ENCODE data around the gene PCBP3. TPM values are rescaled to one million over a fixed set of nuclear protein-coding genes. Genes with fewer than 3 reads are reported as not detected.

Gene PCBP3
- total RNA-seq, 1 donor from 2014 or later, result 72.7 TPM

DNA sequence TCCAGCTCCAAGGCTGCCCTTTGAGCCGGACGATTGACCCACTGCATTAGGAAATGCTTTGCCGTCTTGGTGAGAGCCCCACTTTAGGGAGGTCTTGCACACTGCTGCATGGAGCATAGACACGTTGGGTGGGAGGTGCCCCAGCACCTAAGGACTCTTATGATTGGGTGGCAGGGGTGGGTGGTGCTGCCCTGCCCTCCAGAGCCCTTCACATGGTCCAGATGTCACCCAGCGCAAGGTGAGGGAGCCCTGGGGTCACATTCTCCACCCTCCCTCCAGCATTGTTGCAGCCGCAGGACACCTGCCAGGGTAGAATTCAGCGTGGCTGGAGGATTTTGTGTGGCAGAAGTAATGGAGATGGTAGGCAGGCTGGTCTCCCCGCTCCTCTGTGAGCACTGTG, 200.7 kb downstream of the PCBP3 start:
- Mint-ChIP-seq H3K9me3 (ENCODE audit: unreplicated experiment) (peaks cover 3% of the 10 kb centered on the region), H3K27ac (ENCODE audit: unreplicated experiment) (no peak overlapping the region), H3K4me3 (ENCODE audit: unreplicated experiment) (no peak overlapping the region), H3K4me1 (ENCODE audit: low read depth, unreplicated experiment) (peaks cover 23% of the 10 kb centered on the region), H3K27me3 (ENCODE audit: unreplicated experiment) (peaks cover 5% of the 10 kb centered on the region), H3K36me3 (ENCODE audit: unreplicated experiment) (peaks cover 12% of the 10 kb centered on the region)
- no peak for TF ChIP-seq CTCF (IDR thresholded peaks at IDR 0.05; ENCODE audit: partially characterized antibody, unreplicated experiment)
- DNase-seq, result peak; percentile 4

GRCh38 chr21:45845063-45845769, 201.7 kb downstream of the PCBP3 start:
- H3K36me3 Mint-ChIP-seq (ENCODE audit: unreplicated experiment), result peaks cover 12% of the 10 kb centered on the region
- H3K27me3 Mint-ChIP-seq (ENCODE audit: unreplicated experiment), result peaks cover 5% of the 10 kb centered on the region
- H3K4me3 Mint-ChIP-seq (ENCODE audit: unreplicated experiment), result no peak overlapping the region
- H3K4me1 Mint-ChIP-seq (ENCODE audit: low read depth, unreplicated experiment), result peaks cover 23% of the 10 kb centered on the region
- no peak for TF ChIP-seq CTCF (IDR thresholded peaks at IDR 0.05; ENCODE audit: partially characterized antibody, unreplicated experiment)
- DNase-seq, result peak; percentile 2
- H3K9me3 Mint-ChIP-seq (ENCODE audit: unreplicated experiment), result peaks cover 2% of the 10 kb centered on the region
- no peak overlapping the region for H3K27ac Mint-ChIP-seq (ENCODE audit: unreplicated experiment)

DNA sequence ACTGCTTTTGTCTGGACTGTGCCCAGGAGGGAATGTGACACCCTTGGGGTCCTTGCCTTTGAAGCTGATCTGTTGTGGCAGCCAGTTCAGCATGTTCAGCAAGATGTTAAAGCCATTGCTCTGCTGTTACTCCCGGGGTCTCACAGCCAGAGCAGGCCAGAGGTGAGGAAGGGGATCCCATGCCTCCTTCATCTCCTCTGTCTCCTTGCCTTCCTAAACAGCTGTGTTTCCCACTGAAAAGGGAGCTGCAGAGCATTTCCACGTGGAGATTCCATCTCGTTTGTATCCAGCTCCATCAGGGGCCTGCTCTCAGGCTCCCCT, 202.2 kb downstream of the PCBP3 start:
- Mint-ChIP-seq H3K36me3 (ENCODE audit: unreplicated experiment) (peaks cover 12% of the 10 kb centered on the region), H3K27ac (ENCODE audit: unreplicated experiment) (no peak overlapping the region), H3K9me3 (ENCODE audit: unreplicated experiment) (peaks cover 2% of the 10 kb centered on the region), H3K4me1 (ENCODE audit: low read depth, unreplicated experiment) (peaks cover 23% of the 10 kb centered on the region), H3K27me3 (ENCODE audit: unreplicated experiment) (peaks cover 7% of the 10 kb centered on the region), H3K4me3 (ENCODE audit: unreplicated experiment) (no peak overlapping the region)
- no peak for DNase-seq
- no peak for TF ChIP-seq CTCF (IDR thresholded peaks at IDR 0.05; ENCODE audit: partially characterized antibody, unreplicated experiment)

DNA sequence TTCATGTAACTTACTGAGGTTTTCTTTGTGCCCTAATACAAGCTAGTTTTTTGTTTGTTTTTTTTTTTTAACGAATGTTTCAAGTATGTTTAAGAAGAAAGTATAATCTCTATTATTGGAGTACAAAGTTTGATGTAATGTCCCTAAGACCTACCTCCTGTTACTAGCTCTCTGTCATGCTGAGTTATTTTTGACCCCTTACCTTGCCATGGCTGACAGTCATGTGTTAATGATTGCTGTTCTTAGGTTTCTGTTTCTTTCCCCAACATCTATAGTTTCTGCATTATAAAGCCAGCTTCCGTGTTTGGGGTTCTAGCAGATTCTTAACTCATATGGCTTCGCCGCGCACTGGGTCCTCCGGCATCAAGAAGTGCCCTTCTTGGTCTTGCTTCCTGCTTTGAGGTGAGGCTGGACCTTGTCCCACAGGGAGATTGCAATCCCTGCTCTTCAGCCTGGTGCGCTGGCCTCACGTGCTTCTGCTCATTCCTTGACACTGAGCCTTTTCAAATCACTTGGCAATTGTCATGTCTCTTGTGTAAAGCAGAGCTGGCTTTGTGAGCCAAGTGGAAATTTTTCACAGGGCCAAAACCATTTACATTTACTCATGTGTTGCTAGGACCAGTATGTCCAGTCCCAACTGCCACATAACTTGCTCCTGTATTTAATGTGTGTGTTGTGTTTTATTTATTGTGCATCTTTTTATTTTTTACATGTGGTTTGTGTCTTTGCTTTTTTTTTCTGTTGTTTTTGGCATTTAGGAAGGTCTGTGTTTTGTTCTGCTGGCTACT, 203.0 kb downstream of the PCBP3 start:
- H3K4me1 Mint-ChIP-seq (ENCODE audit: low read depth, unreplicated experiment), result peaks cover 23% of the 10 kb centered on the region
- no peak overlapping the region for H3K27ac Mint-ChIP-seq (ENCODE audit: unreplicated experiment)
- peaks cover 5% of the 10 kb centered on the region for H3K36me3 Mint-ChIP-seq (ENCODE audit: unreplicated experiment)
- no peak overlapping the region for H3K4me3 Mint-ChIP-seq (ENCODE audit: unreplicated experiment)
- TF ChIP-seq CTCF (IDR thresholded peaks at IDR 0.05; ENCODE audit: partially characterized antibody, unreplicated experiment), result no peak
- H3K27me3 Mint-ChIP-seq (ENCODE audit: unreplicated experiment), result peaks cover 8% of the 10 kb centered on the region
- peak; percentile 9 for DNase-seq
- peaks cover 2% of the 10 kb centered on the region for H3K9me3 Mint-ChIP-seq (ENCODE audit: unreplicated experiment)

DNA sequence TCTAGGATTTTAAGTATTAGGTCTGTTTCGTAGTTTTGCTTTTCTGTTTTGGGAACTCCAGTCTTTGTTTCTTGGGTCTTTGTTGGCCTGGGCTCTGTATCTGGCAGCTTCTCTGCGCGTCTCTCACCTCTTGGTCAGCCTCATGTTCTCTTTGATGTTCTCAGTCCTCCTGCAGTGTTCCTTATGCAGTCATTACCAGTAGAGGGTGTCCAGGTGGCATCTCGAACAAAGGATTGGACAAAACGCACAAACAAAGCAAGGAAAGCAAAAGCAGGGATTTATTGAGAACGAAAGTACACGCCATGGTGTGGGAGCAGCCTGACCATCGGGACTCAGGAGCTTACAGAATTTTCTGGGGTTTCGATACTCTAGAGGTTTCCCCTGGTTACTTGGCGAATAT, 204.3 kb downstream of the PCBP3 start:
- Mint-ChIP-seq H3K4me3 (ENCODE audit: unreplicated experiment) (no peak overlapping the region), H3K4me1 (ENCODE audit: low read depth, unreplicated experiment) (peaks cover 23% of the 10 kb centered on the region), H3K36me3 (ENCODE audit: unreplicated experiment) (peaks cover 4% of the 10 kb centered on the region), H3K27me3 (ENCODE audit: unreplicated experiment) (peaks cover 6% of the 10 kb centered on the region), H3K27ac (ENCODE audit: unreplicated experiment) (peak overlapping the region; percentile 53), H3K9me3 (ENCODE audit: unreplicated experiment) (peaks cover 5% of the 10 kb centered on the region)
- no peak for TF ChIP-seq CTCF (IDR thresholded peaks at IDR 0.05; ENCODE audit: partially characterized antibody, unreplicated experiment)
- DNase-seq, result no peak
